Activated naive CD8-positive, alpha-beta T cell treated with anti-CD3 and anti-CD28 coated beads, Interleukin-2, amount 50 U/mL, for 16 hours (primary cell): ENCODE data around the gene TWIST2.

Source experiments
- DNase-seq: peaks from one replicate; pipeline ENCODE4 v3.0.0-alpha.2; 2020; ENCODE audit warnings: low read depth, low spot score

TWIST2 gene

DNA sequence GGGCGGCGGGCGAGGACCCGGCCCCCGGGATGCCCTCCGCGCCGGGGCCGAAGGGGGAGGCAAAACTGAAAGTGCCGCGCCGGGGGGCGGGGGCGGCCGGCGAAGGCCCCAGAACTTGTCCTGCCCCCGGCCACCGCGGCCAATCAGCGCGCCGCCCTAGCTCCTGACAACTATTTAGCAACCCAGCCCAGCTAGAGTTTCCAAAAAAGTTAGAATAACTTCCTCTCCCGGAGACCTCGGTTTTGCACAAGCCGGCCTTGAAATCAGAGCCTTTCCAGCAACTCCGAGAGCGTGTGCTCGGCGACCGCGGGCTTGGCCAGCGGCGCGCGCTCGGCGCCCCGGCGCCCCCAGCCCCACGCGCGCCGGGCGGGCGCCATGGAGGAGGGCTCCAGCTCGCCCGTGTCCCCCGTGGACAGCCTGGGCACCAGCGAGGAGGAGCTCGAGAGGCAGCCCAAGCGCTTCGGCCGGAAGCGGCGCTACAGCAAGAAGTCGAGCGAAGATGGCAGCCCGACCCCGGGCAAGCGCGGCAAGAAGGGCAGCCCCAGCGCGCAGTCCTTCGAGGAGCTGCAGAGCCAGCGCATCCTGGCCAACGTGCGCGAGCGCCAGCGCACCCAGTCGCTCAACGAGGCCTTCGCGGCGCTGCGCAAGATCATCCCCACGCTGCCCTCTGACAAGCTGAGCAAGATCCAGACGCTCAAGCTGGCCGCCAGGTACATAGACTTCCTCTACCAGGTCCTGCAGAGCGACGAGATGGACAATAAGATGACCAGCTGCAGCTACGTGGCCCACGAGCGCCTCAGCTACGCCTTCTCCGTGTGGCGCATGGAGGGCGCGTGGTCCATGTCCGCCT lies at the start of gene TWIST2:
Gene TWIST2, plus strand, starts transcription at position 245 of the 850 bp plus-strand sequence. Its CDS starts 131 bp downstream, at position 376.
- no peak for DNase-seq

DNA sequence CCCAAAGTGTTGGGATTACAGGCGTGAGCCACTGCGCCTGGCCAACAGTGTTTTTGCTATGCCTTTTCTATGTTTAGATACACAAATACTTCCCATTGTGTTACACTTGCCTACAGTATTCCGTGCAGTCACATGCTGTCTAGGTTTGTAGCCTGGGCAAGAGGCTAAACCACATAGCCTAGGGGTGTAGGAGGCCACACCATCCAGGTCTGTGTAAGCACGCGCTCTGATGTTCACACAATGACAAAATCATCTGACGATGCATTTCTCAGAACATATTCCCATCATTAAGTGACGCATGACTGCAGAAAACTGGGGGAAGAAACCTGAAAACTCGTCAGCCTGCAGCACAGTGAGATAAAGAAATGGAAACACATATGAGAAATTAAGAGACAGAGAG lies 46.1 kb upstream of the TWIST2 start:
- no peak for DNase-seq

GRCh38 chr2:238802957-238803356 lies 44.9 kb upstream of the TWIST2 start:
- no peak for DNase-seq

DNA sequence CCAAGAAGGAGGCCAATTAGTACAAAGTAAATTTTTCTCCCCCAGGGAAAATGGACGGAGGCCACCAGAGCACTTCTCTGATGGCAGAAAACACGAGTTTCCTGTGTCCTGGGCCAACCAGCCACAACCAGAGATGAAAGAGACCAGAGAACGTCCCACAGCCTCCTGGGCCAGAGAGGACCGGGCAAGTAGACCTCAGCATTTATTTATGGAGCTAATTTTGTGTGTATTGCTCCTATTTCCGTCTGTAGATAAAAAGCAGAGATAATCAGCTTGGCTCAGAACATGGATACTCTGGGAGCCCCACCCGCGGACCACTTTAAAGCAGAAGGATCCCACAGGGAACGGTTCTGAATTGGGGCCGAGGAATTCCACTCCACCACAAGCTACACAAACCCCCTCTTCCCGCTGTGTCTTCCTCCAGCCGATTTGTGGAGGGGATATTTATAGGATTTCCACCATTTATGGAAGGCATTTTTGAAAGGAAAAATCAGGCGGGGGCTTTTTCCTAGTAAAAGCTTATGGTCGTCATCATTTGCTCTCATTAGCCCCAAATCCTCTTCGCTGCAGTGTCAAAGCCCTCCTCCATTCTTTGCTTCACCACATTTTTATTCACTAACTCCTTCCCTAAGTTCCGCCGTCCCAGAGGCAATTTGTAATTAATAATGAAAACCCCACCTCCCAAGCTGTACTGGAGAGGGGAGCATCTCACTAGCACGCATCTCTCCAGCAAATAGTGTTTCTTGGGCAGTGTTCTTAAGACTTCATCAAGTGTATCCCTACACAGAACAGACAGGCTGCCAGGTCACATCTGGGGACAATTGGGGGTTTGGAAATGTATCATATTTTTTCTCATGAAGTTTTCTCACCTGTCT lies 43.7 kb upstream of the TWIST2 start:
- no peak for DNase-seq

DNA sequence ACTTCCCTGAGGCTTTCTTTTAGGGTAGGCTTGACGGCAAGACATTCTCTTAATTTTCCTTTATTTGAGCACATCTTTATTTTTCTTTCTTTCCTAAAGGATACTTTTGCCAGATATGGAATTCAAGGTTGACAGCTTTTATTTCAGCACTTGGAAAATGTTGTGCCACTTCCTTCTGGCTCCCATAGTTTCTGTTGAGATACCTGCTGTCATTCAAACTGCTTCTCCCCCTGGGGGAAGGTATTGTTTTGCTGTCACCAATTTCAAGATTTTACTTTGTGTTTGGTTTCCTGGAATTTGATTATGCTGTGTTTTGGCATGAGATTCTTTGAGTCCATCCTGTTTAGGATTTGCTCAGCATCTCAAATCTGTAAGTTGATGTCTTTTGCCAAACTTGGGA lies 39.1 kb upstream of the TWIST2 start:
- DNase-seq = no peak

GRCh38 chr2:238810321-238810720 lies 37.6 kb upstream of the TWIST2 start:
- DNase-seq = no peak

DNA sequence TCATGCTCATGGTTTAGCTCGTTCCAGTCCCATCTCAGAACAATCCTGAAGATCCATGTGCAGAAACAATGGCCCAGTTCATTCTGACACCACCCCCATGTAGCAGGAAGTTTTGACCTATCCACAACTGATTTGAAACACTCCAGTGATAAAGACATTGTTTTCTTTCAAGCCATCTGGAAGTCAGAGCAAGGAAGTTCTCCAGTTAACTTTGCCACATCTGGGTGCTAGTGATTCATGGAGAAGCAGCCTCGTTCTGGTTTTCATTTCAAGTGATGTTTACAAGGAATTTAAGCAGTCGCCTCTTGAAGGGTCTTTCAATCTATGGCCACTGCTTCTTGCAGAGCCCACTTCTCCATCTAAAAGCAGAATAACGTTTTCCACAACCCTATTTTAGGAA lies 36.6 kb upstream of the TWIST2 start:
- no peak for DNase-seq

- DNase-seq = no peak
Observed at GRCh38 chr2:238811759-238812158, 36.1 kb upstream of the TWIST2 start.

DNA sequence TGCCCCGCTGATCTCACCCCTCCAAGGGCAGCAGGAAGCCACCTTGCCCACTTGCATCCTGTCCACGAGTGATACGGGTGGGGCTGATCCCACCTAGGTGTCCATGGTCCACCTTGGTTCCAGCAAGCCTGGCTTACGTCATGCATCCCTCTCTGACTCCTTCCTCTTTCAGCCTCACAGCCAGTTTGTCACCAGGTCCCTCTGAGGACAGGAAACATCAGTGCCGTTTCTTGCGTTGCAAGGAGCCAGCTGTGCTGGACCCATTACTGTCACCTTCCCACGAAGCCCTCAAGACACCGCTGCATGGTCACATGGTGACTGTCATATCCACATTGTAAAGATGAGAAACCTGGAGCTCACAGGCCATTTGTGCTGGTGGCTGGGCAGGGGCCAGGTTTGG lies 34.8 kb upstream of the TWIST2 start:
- no peak for DNase-seq

DNA sequence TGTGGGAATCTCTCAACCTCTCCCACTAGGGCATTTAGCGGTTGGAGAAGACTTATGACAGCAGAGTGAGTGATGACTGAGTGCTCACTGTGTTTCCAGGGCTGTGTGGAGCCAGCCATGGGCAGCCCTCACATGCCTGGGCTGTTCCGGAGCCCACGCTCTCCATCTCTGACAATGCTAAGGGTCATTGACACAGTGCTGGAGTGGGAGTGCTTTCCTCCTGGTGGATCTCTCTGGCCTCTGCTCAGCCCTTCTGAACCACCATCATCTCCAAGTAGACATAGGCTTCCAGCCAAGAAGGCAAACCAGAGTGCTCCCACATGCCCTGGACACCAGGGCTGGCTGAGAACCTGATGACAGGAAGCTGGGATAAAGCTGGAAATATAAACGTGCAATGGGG lies 33.1 kb upstream of the TWIST2 start:
- no peak for DNase-seq

GRCh38 chr2:238816291-238816690 lies 31.6 kb upstream of the TWIST2 start:
- no peak for DNase-seq

DNA sequence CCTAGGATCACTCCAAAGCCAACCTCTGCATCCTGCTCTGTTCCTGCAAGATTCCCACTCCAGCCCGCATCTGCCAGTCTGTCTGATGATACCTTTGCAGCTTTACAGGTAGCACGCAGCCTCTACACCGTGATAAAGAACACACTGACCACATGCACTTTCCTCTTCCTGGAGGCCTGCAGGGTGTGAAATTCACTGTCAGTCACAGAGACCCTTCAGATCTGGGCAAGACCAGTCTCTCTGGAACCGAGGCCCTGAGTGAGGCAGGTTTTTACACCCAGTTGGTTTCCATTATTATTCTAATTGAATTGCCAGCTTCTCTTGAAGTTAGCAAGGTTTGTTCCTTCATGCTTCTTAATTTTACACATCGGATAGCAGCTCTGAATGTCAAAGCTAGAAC lies 30.5 kb upstream of the TWIST2 start:
- DNase-seq = no peak

DNA sequence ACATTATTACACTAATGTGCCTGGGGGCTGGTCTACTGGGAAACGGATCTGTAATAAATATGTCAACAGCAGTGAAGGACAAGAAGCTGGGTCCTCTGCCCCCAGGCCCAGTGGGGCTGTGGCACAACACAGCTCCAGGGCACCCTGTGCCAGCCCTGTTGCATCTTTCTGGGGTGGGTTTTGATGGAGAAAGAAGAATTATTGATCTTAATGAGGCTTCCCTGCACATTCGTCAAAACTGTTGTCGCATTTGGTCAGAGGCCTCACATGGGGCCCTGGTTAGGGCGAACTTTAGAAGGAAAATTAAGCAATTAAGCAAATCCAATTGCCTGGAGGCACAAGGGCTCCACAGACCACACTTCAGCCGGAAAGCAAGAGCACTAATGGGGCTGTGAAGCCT lies 30.0 kb upstream of the TWIST2 start:
- DNase-seq = no peak

DNA sequence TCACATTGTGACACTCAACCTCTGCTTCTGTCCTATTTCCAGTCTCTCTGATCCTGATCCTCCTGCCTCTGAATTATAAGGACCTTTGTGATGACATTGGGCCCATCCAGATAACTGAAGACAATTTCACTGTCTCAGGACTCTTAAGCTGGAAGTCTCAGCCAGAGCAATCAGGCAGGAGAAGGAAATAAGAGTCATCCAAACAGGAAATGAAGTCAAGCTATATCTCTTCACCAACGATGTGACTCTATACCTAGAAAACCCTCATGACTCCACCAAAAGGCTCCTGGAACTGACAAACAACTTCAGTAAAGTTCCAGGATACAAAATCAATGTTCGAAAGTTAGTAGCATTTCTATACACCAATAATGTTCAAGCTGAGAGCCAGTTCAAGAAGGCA lies 29.3 kb upstream of the TWIST2 start:
- no peak for DNase-seq

GRCh38 chr2:238820197-238820596 lies 27.7 kb upstream of the TWIST2 start:
- no peak for DNase-seq

GRCh38 chr2:238820916-238821315 lies 27.0 kb upstream of the TWIST2 start:
- DNase-seq = no peak

- DNase-seq = no peak
Observed at GRCh38 chr2:238821391-238821790, 26.5 kb upstream of the TWIST2 start.

- DNase-seq = no peak
Observed at GRCh38 chr2:238821944-238822670, 25.8 kb upstream of the TWIST2 start.

GRCh38 chr2:238822955-238823354 lies 24.9 kb upstream of the TWIST2 start:
- no peak for DNase-seq

- DNase-seq = no peak
Observed at GRCh38 chr2:238831177-238831576, 16.7 kb upstream of the TWIST2 start.

DNA sequence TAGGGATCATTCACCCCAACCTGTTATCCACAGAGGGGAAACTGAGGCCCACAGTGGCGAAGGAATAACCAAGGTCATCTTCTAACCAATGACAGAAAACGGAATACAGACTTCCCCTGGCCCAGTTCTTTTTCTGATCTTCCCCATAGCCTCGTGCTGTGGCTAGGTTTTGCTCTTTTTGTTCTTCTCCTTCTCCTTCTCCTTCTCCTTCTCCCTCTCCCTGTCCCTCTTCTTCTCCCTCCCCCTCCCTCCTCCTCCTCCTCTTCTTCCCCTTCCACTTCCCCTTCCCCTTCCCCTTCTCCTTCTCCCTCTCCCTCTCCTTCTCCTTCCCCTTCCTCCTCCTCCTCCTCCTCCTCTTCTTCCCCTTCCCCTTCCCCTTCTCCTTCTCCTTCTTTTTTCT lies 12.9 kb upstream of the TWIST2 start:
- DNase-seq = no peak

GRCh38 chr2:238835726-238836301 lies 12.1 kb upstream of the TWIST2 start:
- no peak for DNase-seq
